Gastrocnemius medialis (tissue), 4 donors: ENCODE measurements around the gene PLXNB3. TPM values are rescaled to one million over a fixed set of nuclear protein-coding genes. Genes with fewer than 3 reads are reported as not detected.

Experiments
- ATAC-seq, 2 donors: fragments of 150-250 bp; one replicate each; pipeline ENCODE4 v1.9.1; 2016
- DNase-seq, 2 donors: peaks; one replicate each; pipeline ENCODE4 v3.0.0-alpha.2; 2019
- H3K27ac ChIP-seq, 4 donors: fragments of 200-600 bp; sonication (generic); 1 replicate in 1 of 4; 2 replicates in 3 of 4; pipeline ENCODE4 v1.5.1; 2016 to 2018; ENCODE audit warnings: mild to moderate bottlenecking in 2 of 4, moderate library complexity in 1 of 4
- H3K27me3 ChIP-seq, 3 donors: fragments of 200-600 bp; sonication (generic) in 2 of 3; 1 replicate in 1 of 3; 2 replicates in 2 of 3; pipeline versions ENCODE4 v1.5.1 to v1.6.0; 2016 to 2019; ENCODE audit warnings: mild to moderate bottlenecking in 1 of 3, moderate library complexity in 1 of 3
- H3K36me3 ChIP-seq, 2 donors: fragments of 200-600 bp; sonication (generic) in 1 of 2; one replicate each; pipeline ENCODE4 v1.5.1; 2017 to 2018
- H3K4me1 ChIP-seq, 2 donors: fragments of 200-600 bp; sonication (generic) in 1 of 2; one replicate each; pipeline ENCODE4 v1.5.1; 2016 to 2017; ENCODE audit warnings: mild to moderate bottlenecking in 2 of 2
- H3K4me3 ChIP-seq, 4 donors: fragments of 200-600 bp; sonication (generic) in 3 of 4; 1 replicate in 1 of 4; 2 replicates in 3 of 4; pipeline ENCODE4 v1.5.1; 2016 to 2019; ENCODE audit warnings: mild to moderate bottlenecking in 2 of 4
- H3K9me3 ChIP-seq, 3 donors: fragments of 200-600 bp; sonication (generic) in 2 of 3; 1 replicate in 1 of 3; 2 replicates in 2 of 3; pipeline ENCODE4 v1.5.1; 2016 to 2019
- POLR2A ChIP-seq, 2 donors: fragments of 450-650 bp; IDR thresholded peaks; one replicate each; pipeline ENCODE4 v1.6.1; 2017; ENCODE audit warnings: antibody characterized with exemption in 2 of 2, mild to moderate bottlenecking in 2 of 2, moderate library complexity in 2 of 2
- in situ Hi-C, 4 donors: fragments of 200-750 bp; cut with MboI; loops; one replicate each; pipeline versions ENCODE4 v1.15.0 to v1.8.0; 2017; ENCODE audit warnings: low sequenced_read_pairs in 4 of 4
- intact Hi-C: fragments of 100-400 bp; cut with DNase I; formaldehyde crosslinking; loops from one replicate; pipeline ENCODE4 v1.15.1; 2023; ENCODE audit warnings: low total_unique reads
- total RNA-seq, 4 donors: library from RNA; depleted of rRNA; stranded (reverse); fragments of >200 nt; gene quantifications; one replicate each; pipeline versions ENCODE4 v1.1.0 to v1.2.3, GENCODE V29; 2016
- TF ChIP-seq, protein P1 (sequence below), 5 experiments: fragments of 450-650 bp in 3 of 5; fragments of 200-600 bp in 2 of 5; sonication (generic) in 2 of 5; IDR thresholded peaks in 4 of 5; conservative IDR thresholded peaks in 1 of 5; 1 replicate in 4 of 5; 2 replicates in 1 of 5; pipeline ENCODE4 v1.5.1; 2016 to 2019; ENCODE audit warnings: antibody characterized with exemption in 5 of 5, mild to moderate bottlenecking in 3 of 5, moderate library complexity in 3 of 5

Gene PLXNB3
- total RNA-seq, 4 donors from 2014 or later: 0.10 to 1.1 (median 0.13) TPM

DNA sequence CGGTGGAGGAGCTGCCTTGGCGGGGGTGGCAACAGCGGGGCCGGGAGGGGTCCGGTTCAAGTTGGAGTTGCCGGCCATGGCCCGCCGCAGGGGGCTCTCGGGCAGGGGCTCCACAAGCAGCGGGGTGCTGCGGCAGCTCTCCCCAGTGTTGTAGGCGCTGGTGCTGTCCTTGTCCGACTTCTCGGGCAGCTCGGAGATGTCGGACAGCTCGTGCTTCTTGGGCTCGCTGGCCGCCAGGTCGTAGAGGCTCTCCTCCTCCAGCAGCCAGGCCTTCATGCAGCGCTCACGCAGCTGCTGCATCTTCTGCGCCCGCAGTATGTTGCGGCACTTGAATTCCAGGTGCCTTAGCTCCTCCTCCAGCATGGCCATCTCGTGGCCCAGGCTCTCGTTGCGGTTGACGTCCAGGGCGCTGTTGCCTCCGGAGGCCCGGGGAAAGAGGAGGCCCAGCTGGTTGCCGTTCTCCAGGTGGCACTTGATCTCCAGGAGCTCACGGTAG lies 40.1 kb downstream of the PLXNB3 start:
- Histone ChIP-seq H3K27ac (no peak overlapping the region), H3K4me1 (no peaks in the 10 kb centered on the region), H3K27me3 (no peaks in the 10 kb centered on the region), H3K9me3 (no peaks in the 10 kb centered on the region), H3K36me3 (no peaks in the 10 kb centered on the region), H3K4me3 (no peak overlapping the region)
- intact Hi-C loops: no loop called here
- ATAC-seq (no peak), DNase-seq (no peak)
- TF ChIP-seq, protein P1, sequence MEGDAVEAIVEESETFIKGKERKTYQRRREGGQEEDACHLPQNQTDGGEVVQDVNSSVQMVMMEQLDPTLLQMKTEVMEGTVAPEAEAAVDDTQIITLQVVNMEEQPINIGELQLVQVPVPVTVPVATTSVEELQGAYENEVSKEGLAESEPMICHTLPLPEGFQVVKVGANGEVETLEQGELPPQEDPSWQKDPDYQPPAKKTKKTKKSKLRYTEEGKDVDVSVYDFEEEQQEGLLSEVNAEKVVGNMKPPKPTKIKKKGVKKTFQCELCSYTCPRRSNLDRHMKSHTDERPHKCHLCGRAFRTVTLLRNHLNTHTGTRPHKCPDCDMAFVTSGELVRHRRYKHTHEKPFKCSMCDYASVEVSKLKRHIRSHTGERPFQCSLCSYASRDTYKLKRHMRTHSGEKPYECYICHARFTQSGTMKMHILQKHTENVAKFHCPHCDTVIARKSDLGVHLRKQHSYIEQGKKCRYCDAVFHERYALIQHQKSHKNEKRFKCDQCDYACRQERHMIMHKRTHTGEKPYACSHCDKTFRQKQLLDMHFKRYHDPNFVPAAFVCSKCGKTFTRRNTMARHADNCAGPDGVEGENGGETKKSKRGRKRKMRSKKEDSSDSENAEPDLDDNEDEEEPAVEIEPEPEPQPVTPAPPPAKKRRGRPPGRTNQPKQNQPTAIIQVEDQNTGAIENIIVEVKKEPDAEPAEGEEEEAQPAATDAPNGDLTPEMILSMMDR (IDR thresholded peaks at IDR 0.05 in 4 of 5, conservative IDR thresholded peaks at IDR 0.05 in 1 of 5): no peak
- TF ChIP-seq POLR2A (IDR thresholded peaks at IDR 0.05): no peak
- in situ Hi-C loops: no loop called here

DNA sequence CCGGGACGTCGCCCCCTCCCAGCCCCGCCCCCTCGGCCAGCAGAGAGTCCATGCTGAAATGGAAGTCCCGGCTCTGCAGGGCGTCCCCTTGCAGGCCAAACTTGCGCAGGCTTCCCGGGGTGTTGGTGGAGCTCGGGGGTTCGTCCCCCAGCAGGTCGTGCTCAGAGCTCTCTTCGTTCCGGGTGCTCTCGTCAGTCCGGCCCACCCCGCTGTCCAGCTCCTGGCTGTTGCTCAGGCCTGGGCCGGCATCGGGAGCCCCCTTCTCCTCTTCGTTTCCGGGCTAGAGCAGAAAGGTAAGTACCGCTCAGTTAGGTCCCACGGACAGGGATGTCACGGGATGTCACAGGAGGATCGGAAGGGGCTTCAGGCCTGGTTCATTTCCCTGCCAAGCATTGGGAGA lies 40.6 kb downstream of the PLXNB3 start:
- intact Hi-C loops: no loop called here
- DNase-seq (no peak), ATAC-seq (no peak)
- Histone ChIP-seq H3K27ac (no peak overlapping the region), H3K27me3 (no peaks in the 10 kb centered on the region), H3K4me1 (no peaks in the 10 kb centered on the region), H3K36me3 (no peaks in the 10 kb centered on the region), H3K4me3 (no peak overlapping the region), H3K9me3 (no peaks in the 10 kb centered on the region)
- TF ChIP-seq POLR2A (IDR thresholded peaks at IDR 0.05): no peak
- TF ChIP-seq, protein P1 (IDR thresholded peaks at IDR 0.05 in 4 of 5, conservative IDR thresholded peaks at IDR 0.05 in 1 of 5): no peak
- in situ Hi-C loops: no loop called here

DNA sequence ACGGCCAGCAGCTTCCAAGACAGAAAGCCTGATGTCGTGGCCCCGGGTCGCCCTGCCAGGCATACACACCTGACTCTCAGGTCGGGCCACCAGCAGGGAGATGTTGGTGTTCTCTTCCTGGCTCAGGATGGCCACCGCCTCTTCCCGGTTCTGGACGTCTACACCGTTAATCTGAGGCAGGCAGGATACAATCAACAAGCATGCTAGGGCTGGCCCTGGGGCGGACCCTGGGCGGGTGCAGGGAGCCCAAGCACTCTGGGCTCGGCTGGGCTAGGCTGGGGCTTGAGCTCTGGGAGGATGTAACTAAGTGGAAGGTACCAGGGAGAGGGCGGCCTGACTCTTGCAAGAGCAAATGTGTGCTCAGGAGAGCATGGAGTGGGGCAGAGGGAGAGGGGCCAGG lies 41.4 kb downstream of the PLXNB3 start:
- Histone ChIP-seq H3K27me3 (no peaks in the 10 kb centered on the region), H3K27ac (no peak overlapping the region), H3K4me3 (no peak overlapping the region), H3K9me3 (no peaks in the 10 kb centered on the region), H3K36me3 (no peaks in the 10 kb centered on the region), H3K4me1 (no peaks in the 10 kb centered on the region)
- TF ChIP-seq, protein P1 (IDR thresholded peaks at IDR 0.05 in 4 of 5, conservative IDR thresholded peaks at IDR 0.05 in 1 of 5): no peak
- no peak for TF ChIP-seq POLR2A (IDR thresholded peaks at IDR 0.05)
- no peak for DNase-seq
- no peak for ATAC-seq
- in situ Hi-C loops: no loop called here
- intact Hi-C loops: no loop called here

DNA sequence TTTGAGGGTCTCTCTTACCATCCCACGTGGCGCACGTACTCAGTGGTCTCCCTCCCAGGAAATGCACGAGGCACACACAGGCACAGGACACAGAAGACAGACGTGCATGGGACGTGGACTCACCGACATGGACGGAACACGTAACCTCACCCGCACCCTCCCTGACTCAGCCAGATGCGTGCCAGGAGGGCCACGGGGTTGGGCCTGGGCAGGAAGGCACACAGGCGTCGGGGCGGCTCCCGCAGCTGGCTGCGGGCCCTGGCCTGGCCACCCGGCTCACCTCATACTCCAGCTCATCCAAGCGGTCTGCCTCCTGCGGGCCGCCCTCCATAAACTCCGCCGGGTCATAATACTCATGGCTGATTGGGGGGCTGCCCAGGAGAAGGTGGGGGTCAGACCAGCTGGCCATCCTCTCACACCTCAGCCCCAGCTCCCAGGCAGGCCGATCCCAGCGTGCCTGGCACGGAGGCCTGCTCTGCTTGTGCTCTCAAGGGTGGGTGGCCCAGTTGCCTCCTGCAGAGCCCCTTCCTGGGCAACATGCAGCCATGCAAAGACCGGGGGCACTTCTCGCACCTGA lies 43.0 kb downstream of the PLXNB3 start:
- H3K36me3 ChIP-seq: no peaks in the 10 kb centered on the region
- H3K9me3 ChIP-seq: no peaks in the 10 kb centered on the region
- ATAC-seq (no peak), DNase-seq (peak in 1 of 2 donors; percentile 46)
- in situ Hi-C loops (no loop called here), intact Hi-C loops (no loop called here)
- no peaks in the 10 kb centered on the region for H3K27me3 ChIP-seq
- H3K4me1 ChIP-seq: no peaks in the 10 kb centered on the region
- H3K27ac ChIP-seq: no peak overlapping the region
- H3K4me3 ChIP-seq: no peak overlapping the region
- no peak for TF ChIP-seq POLR2A (IDR thresholded peaks at IDR 0.05)

DNA sequence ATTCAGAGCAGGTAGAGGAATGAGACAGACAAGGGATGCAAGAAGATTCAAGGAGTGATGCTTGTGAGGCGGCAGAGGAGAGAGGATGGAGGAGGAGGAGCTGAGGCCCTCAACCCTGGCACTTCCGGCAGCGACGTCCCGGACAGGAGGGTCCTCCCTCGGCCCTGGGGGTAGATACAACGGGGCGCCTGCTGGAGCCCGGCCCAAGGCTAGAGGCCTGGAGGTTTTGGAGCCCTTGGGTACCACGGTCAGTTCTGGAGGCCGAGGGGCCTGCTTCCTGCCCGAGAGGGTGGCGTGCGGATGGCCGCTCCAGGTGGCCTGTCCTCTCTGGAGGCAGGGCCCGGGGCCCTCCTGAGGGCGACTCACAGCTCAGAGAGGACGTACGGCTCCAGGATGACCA lies 43.9 kb downstream of the PLXNB3 start:
- Histone ChIP-seq H3K27me3 (no peaks in the 10 kb centered on the region), H3K36me3 (no peaks in the 10 kb centered on the region), H3K27ac (no peak overlapping the region), H3K9me3 (no peaks in the 10 kb centered on the region), H3K4me3 (no peak overlapping the region), H3K4me1 (no peaks in the 10 kb centered on the region)
- intact Hi-C loops: no loop called here
- no peak for TF ChIP-seq POLR2A (IDR thresholded peaks at IDR 0.05)
- TF ChIP-seq, protein P1 (IDR thresholded peaks at IDR 0.05 in 4 of 5, conservative IDR thresholded peaks at IDR 0.05 in 1 of 5): no peak
- DNase-seq: no peak
- ATAC-seq: no peak
- in situ Hi-C loops: no loop called here
